IMR-90 (cell line): ENCODE results near the gene QPRT. TPM values are rescaled to one million over a fixed set of nuclear protein-coding genes. Genes with fewer than 3 reads are reported as not detected.
"Not testable (repeated sequence)": the region's sequence is repeated elsewhere in the genome, so short reads cannot be mapped to it uniquely, and the experiment has no call there.

Source experiments
- ATAC-seq: fragments of 200-7000 bp; cut with Tn5 transposase; 2 replicates; pipeline ENCODE4 v1.9.1; 2020; ENCODE audit warnings: low read depth, mild to moderate bottlenecking, moderate library complexity
- BruUV-seq: library from RNA; stranded (reverse); fragments of 400-500 nt; replicated peaks from 2 replicates; lab custom pipeline; 2021; lab: Mats Ljungman, UMichigan
- CTCF ChIA-PET: fragments of 300-600 bp; formaldehyde crosslinking; extraction: SDS; loops from one replicate; lab custom pipeline; 2021; ENCODE audit warnings: antibody characterized with exemption; lab: Yijun Ruan, JAX
- POLR2A ChIA-PET: fragments of 300-600 bp; sonication (Branson Sonifier 250); formaldehyde crosslinking; loops from one replicate; lab custom pipeline; 2022; ENCODE audit warnings: antibody characterized with exemption; ENCODE audit not compliant: unreplicated experiment; lab: Charles Lee
- DNase-seq: peaks from one replicate; pipeline ENCODE4 v3.0.0; 2013
- H2AFZ ChIP-seq: replicated peaks from 2 replicates; pipeline ENCODE3; 2013; ENCODE audit warnings: low read length, mild to moderate bottlenecking; ENCODE audit not compliant: poor library complexity
- H2AK5ac ChIP-seq: 2 replicates; pipeline ENCODE4 v1.6.1; 2013; ENCODE audit warnings: low read depth, low read length, inconsistent platforms
- H2AK9ac ChIP-seq: replicated peaks from 2 replicates; pipeline ENCODE3; 2013; ENCODE audit warnings: mild to moderate bottlenecking, low read depth, low read length, moderate library complexity; ENCODE audit not compliant: poor library complexity
- H2BK120ac ChIP-seq: 2 replicates; pipeline ENCODE4 v1.6.1; 2013; ENCODE audit warnings: low read depth, low read length, inconsistent platforms
- H2BK15ac ChIP-seq: 3 replicates; pipeline ENCODE4 v1.6.1; 2013; ENCODE audit warnings: low read depth, low read length, inconsistent platforms
- H2BK20ac ChIP-seq: 2 replicates; pipeline ENCODE4 v1.6.1; 2013; ENCODE audit warnings: low read depth, mild to moderate bottlenecking, inconsistent platforms, low read length, moderate library complexity
- H2BK5ac ChIP-seq: 2 replicates; pipeline ENCODE4 v1.6.1; 2013; ENCODE audit warnings: mild to moderate bottlenecking, low read depth, low read length, inconsistent platforms; ENCODE audit not compliant: poor library complexity, severe bottlenecking
- H3K14ac ChIP-seq: replicated peaks from 2 replicates; pipeline ENCODE4 v1.6.1; 2013; ENCODE audit warnings: low read depth, low read length, inconsistent platforms
- H3K18ac ChIP-seq: 2 replicates; pipeline ENCODE4 v1.6.1; 2013; ENCODE audit warnings: low read depth, low read length, control low read depth
- H3K23ac ChIP-seq: 2 replicates; pipeline ENCODE4 v1.6.1; 2013; ENCODE audit warnings: low read depth, low read length, inconsistent platforms
- H3K27ac ChIP-seq: 2 replicates; pipeline ENCODE4 v1.5.1; 2013; ENCODE audit warnings: mild to moderate bottlenecking, control low read depth, low read length; ENCODE audit not compliant: insufficient read depth
- H3K27me3 ChIP-seq: 2 replicates; pipeline ENCODE4 v1.6.1; 2013; ENCODE audit warnings: low read length; ENCODE audit not compliant: control insufficient read depth, insufficient read depth
- H3K36me3 ChIP-seq: 2 replicates; pipeline ENCODE4 v1.6.1; 2013; ENCODE audit warnings: low read length, mixed read lengths; ENCODE audit not compliant: control insufficient read depth, insufficient read depth
- H3K4ac ChIP-seq: 2 replicates; pipeline ENCODE4 v1.6.1; 2013; ENCODE audit warnings: low read depth, low read length, inconsistent platforms
- H3K4me1 ChIP-seq: 2 replicates; pipeline ENCODE4 v1.6.1; 2013; ENCODE audit warnings: low read length, mixed read lengths; ENCODE audit not compliant: control insufficient read depth, insufficient read depth
- H3K4me2 ChIP-seq: 2 replicates; pipeline ENCODE4 v1.6.1; 2013; ENCODE audit warnings: low read depth, mild to moderate bottlenecking, control low read depth, low read length, moderate library complexity
- H3K4me3 ChIP-seq: 2 replicates; pipeline ENCODE4 v1.5.1; 2013; ENCODE audit warnings: low read depth, mild to moderate bottlenecking, control low read depth, low read length, moderate library complexity; ENCODE audit not compliant: insufficient read depth
- H3K56ac ChIP-seq: 2 replicates; pipeline ENCODE4 v1.6.1; 2013; ENCODE audit warnings: low read length, inconsistent platforms; ENCODE audit not compliant: insufficient read depth; ENCODE audit errors: extremely low read depth
- H3K79me1 ChIP-seq, 2 experiments: 2 replicates each; pipeline ENCODE4 v1.6.1; 2013; ENCODE audit warnings: low read length in 2 of 2, inconsistent platforms in 1 of 2, low read depth in 1 of 2
- H3K9ac ChIP-seq: 2 replicates; pipeline ENCODE4 v1.6.1; 2013; ENCODE audit warnings: low read depth, low read length, control low read depth
- H3K9me1 ChIP-seq: 2 replicates; pipeline ENCODE4 v1.6.1; 2013; ENCODE audit warnings: low read length, inconsistent platforms; ENCODE audit not compliant: insufficient read depth
- H3K9me3 ChIP-seq: 2 replicates; pipeline ENCODE4 v1.6.1; 2013; ENCODE audit warnings: low read length; ENCODE audit not compliant: control insufficient read depth, insufficient read depth
- H4K20me1 ChIP-seq: 2 replicates; pipeline ENCODE4 v1.6.1; 2013; ENCODE audit warnings: low read length, inconsistent platforms; ENCODE audit not compliant: insufficient read depth
- H4K5ac ChIP-seq: 2 replicates; pipeline ENCODE4 v1.6.1; 2013; ENCODE audit warnings: mild to moderate bottlenecking, low read depth, low read length, control low read depth
- H4K8ac ChIP-seq, 2 experiments: 2 replicates each; pipeline ENCODE4 v1.6.1; 2013; ENCODE audit warnings: low read depth in 2 of 2, low read length in 2 of 2, control low read depth in 1 of 2, inconsistent platforms in 1 of 2
- H4K91ac ChIP-seq: 2 replicates; pipeline ENCODE4 v1.6.1; 2013; ENCODE audit warnings: low read depth, low read length, inconsistent platforms; ENCODE audit not compliant: insufficient read depth
- POLR2A ChIP-seq: IDR thresholded peaks from 2 replicates; pipeline ENCODE4 v1.6.1; 2012; ENCODE audit warnings: mild to moderate bottlenecking, low read depth, low read length
- WGBS, 2 experiments: methylation state at CpG; one replicate each; pipeline versions ENCODE4 v1.1.5 to v1.1.7; 2013; ENCODE audit warnings: missing lambda C conversion rate in 2 of 2; ENCODE audit not compliant: insufficient read length in 1 of 2; ENCODE audit errors: extremely low coverage in 2 of 2; 5-methylcytosine and 5-hydroxymethylcytosine counted together
- dilution Hi-C: fragments of 300-500 bp; cut with HindIII; formaldehyde crosslinking; loops from one replicate; pipeline ENCODE4 v1.14.3; 2018; ENCODE audit warnings: low sequenced_read_pairs; ENCODE audit not compliant: unreplicated experiment
- in situ Hi-C: fragments of 300-500 bp; cut with MboI; formaldehyde crosslinking; loops from 3 replicates; pipeline ENCODE4 v1.14.3; 2019; ENCODE audit warnings: low sequenced_read_pairs, inconsistent platforms, mixed read lengths
- intact Hi-C: fragments of 100-400 bp; cut with micrococcal nuclease; formaldehyde crosslinking; loops from 2 replicates; pipeline ENCODE4 v1.10.0; 2022
- polyA plus RNA-seq, 3 experiments: library from polyadenylated mRNA; depleted of rRNA; stranded (reverse); fragments of >200 nt; gene quantifications; 2 replicates each; pipeline ENCODE4 v1.2.3, GENCODE V29; 2012; ENCODE audit warnings: low replicate concordance in 1 of 3
- total RNA-seq: library from RNA; depleted of rRNA; stranded (reverse); fragments of >200 nt; gene quantifications from 2 replicates; pipeline ENCODE4 v1.2.3, GENCODE V29; 2012

The QPRT gene
- total and polyA plus RNA-seq, 2 of the 4 experiments (the other 2 are of a cell fraction), result 3.4 to 6.3 TPM

GRCh38 chr16:29738514-29738913 lies 59.5 kb downstream of the QPRT start:
- POLR2A ChIA-PET, result no interaction called here
- no peak overlapping the region for H3K4me2 ChIP-seq
- H3K4me1 ChIP-seq, result no peaks in the 10 kb centered on the region
- dilution Hi-C loops (no loop called here), in situ Hi-C loops (no loop called here), intact Hi-C loops (loop anchor here (10.0 kb wide), 1 partner anchor 46 kb away; no protein-coding TSS in a partner anchor)
- H3K56ac ChIP-seq, result no peak overlapping the region
- no peak overlapping the region for H4K91ac ChIP-seq
- H3K27me3 ChIP-seq, result peaks cover 31% of the 10 kb centered on the region
- no peak overlapping the region for H4K8ac ChIP-seq
- H3K18ac ChIP-seq, result no peak overlapping the region
- BruUV-seq, result no TSS peak
- no peak overlapping the region for H3K4me3 ChIP-seq
- CTCF ChIA-PET, result no interaction called here
- no peak overlapping the region for H2AFZ ChIP-seq
- H3K9ac ChIP-seq, result no peak overlapping the region
- no peak overlapping the region for H2BK120ac ChIP-seq
- no peaks in the 10 kb centered on the region for H3K36me3 ChIP-seq
- H2AK5ac ChIP-seq, result no peak overlapping the region
- H2BK20ac ChIP-seq, result no peak overlapping the region
- H3K9me3 ChIP-seq, result peaks cover 2% of the 10 kb centered on the region; the same call in 1 of the 2 replicates
- no peak overlapping the region for H2BK5ac ChIP-seq
- no peak overlapping the region for H3K14ac ChIP-seq
- no peak overlapping the region for H4K5ac ChIP-seq
- H3K27ac ChIP-seq, result no peak overlapping the region
- WGBS, 2 experiments, result no CpG with 5 or more reads among the region's 2 CpGs
- no peaks in the 10 kb centered on the region for H4K20me1 ChIP-seq
- no peak overlapping the region for H2BK15ac ChIP-seq
- no peak for ATAC-seq
- DNase-seq, result no peak
- H3K79me1 ChIP-seq, result no peaks in the 10 kb centered on the region
- H3K9me1 ChIP-seq, result no peaks in the 10 kb centered on the region
- no peak overlapping the region for H3K23ac ChIP-seq
- TF ChIP-seq POLR2A, result no peak
- no peak overlapping the region for H2AK9ac ChIP-seq
- no peak overlapping the region for H3K4ac ChIP-seq

GRCh38 chr16:29739927-29740629 lies 61.1 kb downstream of the QPRT start:
- H2BK5ac ChIP-seq, CTCF ChIA-PET, H2BK120ac ChIP-seq, H2BK20ac ChIP-seq, DNase-seq, POLR2A ChIA-PET, H3K4me3 ChIP-seq, H3K9me1 ChIP-seq, H3K27ac ChIP-seq, H4K8ac ChIP-seq, H3K9ac ChIP-seq, H2AFZ ChIP-seq, BruUV-seq, H2BK15ac ChIP-seq, H3K14ac ChIP-seq, H2AK5ac ChIP-seq, H4K5ac ChIP-seq, H4K20me1 ChIP-seq, H3K79me1 ChIP-seq, H3K9me3 ChIP-seq, H3K56ac ChIP-seq, dilution Hi-C loops, H3K4me2 ChIP-seq, H3K4me1 ChIP-seq, H3K18ac ChIP-seq, H4K91ac ChIP-seq, H3K4ac ChIP-seq, ATAC-seq, in situ Hi-C loops, H3K23ac ChIP-seq, H3K36me3 ChIP-seq, H2AK9ac ChIP-seq: not testable (repeated sequence)
- 92% methylated on average over 2 of the region's 6 CpGs; no CpG with 5 or more reads in 1 of the 2 experiments for WGBS, 2 experiments
- H3K27me3 ChIP-seq, result peaks cover 39% of the 10 kb centered on the region
- intact Hi-C loops, result loop anchor here (10.0 kb wide), 1 partner anchor 45 kb away; no protein-coding TSS in a partner anchor
